ENCODE results near the gene C6orf120. TPM values are rescaled to one million over a fixed set of nuclear protein-coding genes. Genes with fewer than 3 reads are reported as not detected.

Gene C6orf120
- total RNA-seq, 1 donor from 2014 or later, result 21.4 TPM

DNA sequence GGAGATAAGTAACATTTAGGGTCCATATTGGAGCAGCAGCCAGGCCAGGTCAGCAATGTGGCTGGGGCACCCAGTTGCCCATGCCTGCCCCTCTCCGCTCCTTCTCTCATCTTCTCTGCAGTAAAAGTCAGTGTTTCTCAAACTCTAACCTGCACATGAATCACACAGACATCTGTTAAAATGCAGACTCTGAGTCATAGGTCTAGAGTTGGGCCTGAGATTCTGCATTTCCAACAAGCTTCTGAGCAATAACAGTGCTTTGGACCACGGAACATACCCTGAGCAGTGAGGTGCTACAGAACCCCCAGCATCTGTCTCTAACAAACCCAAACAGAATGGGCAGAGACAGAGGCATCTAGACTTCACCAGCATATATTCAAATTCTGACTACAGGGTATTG is 12.3 kb downstream of the C6orf120 start:
- Histone ChIP-seq H3K4me3 (no peak overlapping the region), H3K9me3 (no peaks in the 10 kb centered on the region), H3K36me3 (peaks cover 0 to 62% of the 10 kb centered on the region in 2 donors), H3K27me3 (no peaks in the 10 kb centered on the region), H3K4me1 (peaks cover under 1% of the 10 kb centered on the region), H3K27ac (no peak overlapping the region)
- intact Hi-C loops (cut with DNase I), result no loop called here
- DNase-seq (ENCODE audit: extremely low spot score in 2 of 2), result no peak
- TF ChIP-seq, protein P1, sequence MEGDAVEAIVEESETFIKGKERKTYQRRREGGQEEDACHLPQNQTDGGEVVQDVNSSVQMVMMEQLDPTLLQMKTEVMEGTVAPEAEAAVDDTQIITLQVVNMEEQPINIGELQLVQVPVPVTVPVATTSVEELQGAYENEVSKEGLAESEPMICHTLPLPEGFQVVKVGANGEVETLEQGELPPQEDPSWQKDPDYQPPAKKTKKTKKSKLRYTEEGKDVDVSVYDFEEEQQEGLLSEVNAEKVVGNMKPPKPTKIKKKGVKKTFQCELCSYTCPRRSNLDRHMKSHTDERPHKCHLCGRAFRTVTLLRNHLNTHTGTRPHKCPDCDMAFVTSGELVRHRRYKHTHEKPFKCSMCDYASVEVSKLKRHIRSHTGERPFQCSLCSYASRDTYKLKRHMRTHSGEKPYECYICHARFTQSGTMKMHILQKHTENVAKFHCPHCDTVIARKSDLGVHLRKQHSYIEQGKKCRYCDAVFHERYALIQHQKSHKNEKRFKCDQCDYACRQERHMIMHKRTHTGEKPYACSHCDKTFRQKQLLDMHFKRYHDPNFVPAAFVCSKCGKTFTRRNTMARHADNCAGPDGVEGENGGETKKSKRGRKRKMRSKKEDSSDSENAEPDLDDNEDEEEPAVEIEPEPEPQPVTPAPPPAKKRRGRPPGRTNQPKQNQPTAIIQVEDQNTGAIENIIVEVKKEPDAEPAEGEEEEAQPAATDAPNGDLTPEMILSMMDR (IDR thresholded peaks at IDR 0.05), result no peak
- TF ChIP-seq POLR2A (IDR thresholded peaks at IDR 0.05), result no peak
- no peak for TF ChIP-seq POLR2AphosphoS5 (IDR thresholded peaks at IDR 0.05; ENCODE audit: insufficient read depth in 1 of 2, low read depth in 1 of 2)

DNA sequence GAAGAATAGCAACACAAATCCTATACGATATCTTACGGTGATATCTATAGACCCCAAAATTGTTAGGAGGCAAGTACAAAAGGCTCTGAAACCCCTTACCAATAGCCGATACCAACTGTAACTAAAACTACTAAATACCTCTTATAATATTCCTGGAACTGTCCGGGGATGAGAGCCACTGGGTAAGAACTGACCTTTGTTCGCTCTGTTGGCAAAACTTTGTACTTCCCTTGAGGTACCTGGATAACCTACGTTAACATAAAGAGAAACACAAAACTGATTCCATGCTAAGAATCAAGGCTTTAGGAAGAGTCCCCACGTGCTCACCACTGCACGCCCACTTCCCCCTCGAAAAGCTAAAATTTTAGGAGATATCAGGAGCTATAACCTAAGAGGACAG is 12.7 kb downstream of the C6orf120 start:
- Histone ChIP-seq H3K27ac (no peak overlapping the region), H3K27me3 (no peaks in the 10 kb centered on the region), H3K9me3 (no peaks in the 10 kb centered on the region), H3K4me3 (no peak overlapping the region), H3K36me3 (peaks cover 0 to 61% of the 10 kb centered on the region in 2 donors), H3K4me1 (peaks cover 4% of the 10 kb centered on the region)
- no peak for DNase-seq (ENCODE audit: extremely low spot score in 2 of 2)
- intact Hi-C loops (cut with DNase I), result no loop called here
- TF ChIP-seq POLR2AphosphoS5 (IDR thresholded peaks at IDR 0.05; ENCODE audit: insufficient read depth in 1 of 2, low read depth in 1 of 2) (no peak), POLR2A (IDR thresholded peaks at IDR 0.05) (no peak)
- TF ChIP-seq, protein P1 (IDR thresholded peaks at IDR 0.05), result no peak

DNA sequence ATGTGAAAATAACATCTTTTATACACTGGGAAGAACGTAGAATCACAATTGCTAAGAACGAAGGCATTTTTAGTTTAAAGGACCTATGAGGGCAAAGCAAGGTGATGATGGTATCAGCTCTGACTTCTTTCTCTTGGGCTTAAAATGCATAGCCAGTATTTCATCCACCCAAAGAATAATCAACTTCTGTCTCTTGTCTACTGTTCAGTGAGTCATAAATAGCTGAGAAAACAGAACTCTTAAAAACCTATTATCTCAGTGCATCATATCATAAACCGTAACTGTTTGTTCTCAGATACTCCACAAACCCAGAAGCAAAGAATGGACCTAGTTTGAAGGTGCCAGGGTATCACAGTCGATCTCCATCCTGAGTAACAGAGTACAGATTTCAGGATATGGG is 17.2 kb downstream of the C6orf120 start:
- Histone ChIP-seq H3K4me1 (peaks cover 33% of the 10 kb centered on the region), H3K27me3 (no peaks in the 10 kb centered on the region), H3K4me3 (no peak overlapping the region), H3K9me3 (no peaks in the 10 kb centered on the region), H3K36me3 (peaks cover 0 to 28% of the 10 kb centered on the region in 2 donors), H3K27ac (no peak overlapping the region)
- TF ChIP-seq, protein P1 (IDR thresholded peaks at IDR 0.05), result no peak
- TF ChIP-seq POLR2A (IDR thresholded peaks at IDR 0.05), result no peak
- intact Hi-C loops (cut with DNase I), result no loop called here
- DNase-seq (ENCODE audit: extremely low spot score in 2 of 2), result no peak

DNA sequence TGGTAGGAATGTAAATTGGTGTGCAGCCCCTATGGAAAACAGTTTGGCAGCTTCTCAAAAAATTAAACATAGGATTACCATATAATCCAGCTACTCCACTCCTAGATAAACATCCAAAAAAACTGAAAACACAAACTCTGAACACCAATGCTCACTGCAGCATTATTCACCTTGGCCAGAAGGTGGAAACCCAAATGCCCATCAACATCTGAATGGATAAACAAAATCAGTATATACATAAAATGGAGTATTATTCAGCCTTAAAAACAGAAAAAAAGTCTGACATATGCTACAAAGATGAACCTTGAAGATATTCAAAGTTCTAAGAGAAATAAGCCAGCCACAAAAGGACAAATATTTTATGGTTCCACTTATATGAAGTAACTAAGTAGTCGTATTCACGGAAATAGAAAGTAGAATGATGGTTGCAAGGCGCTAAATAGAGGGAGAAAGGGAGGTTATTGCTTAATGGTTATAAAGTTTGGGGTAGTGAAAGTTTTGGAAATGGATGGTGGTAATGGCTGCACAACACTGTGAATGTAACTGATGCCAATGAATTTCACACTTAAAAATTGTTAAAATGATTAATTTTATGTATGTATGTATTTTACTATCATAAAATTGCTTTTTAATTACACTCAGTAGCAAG is 18.4 kb downstream of the C6orf120 start:
- Histone ChIP-seq H3K9me3 (no peaks in the 10 kb centered on the region), H3K27ac (no peak overlapping the region), H3K36me3 (peaks cover 0 to 16% of the 10 kb centered on the region in 2 donors), H3K4me1 (peaks cover 36% of the 10 kb centered on the region), H3K27me3 (no peaks in the 10 kb centered on the region), H3K4me3 (no peak overlapping the region)
- TF ChIP-seq, protein P1 (IDR thresholded peaks at IDR 0.05), result no peak
- TF ChIP-seq POLR2AphosphoS5 (IDR thresholded peaks at IDR 0.05; ENCODE audit: insufficient read depth in 1 of 2, low read depth in 1 of 2), result no peak
- TF ChIP-seq POLR2A (IDR thresholded peaks at IDR 0.05), result no peak
- no peak for DNase-seq (ENCODE audit: extremely low spot score in 2 of 2)
- intact Hi-C loops (cut with DNase I), result no loop called here

DNA sequence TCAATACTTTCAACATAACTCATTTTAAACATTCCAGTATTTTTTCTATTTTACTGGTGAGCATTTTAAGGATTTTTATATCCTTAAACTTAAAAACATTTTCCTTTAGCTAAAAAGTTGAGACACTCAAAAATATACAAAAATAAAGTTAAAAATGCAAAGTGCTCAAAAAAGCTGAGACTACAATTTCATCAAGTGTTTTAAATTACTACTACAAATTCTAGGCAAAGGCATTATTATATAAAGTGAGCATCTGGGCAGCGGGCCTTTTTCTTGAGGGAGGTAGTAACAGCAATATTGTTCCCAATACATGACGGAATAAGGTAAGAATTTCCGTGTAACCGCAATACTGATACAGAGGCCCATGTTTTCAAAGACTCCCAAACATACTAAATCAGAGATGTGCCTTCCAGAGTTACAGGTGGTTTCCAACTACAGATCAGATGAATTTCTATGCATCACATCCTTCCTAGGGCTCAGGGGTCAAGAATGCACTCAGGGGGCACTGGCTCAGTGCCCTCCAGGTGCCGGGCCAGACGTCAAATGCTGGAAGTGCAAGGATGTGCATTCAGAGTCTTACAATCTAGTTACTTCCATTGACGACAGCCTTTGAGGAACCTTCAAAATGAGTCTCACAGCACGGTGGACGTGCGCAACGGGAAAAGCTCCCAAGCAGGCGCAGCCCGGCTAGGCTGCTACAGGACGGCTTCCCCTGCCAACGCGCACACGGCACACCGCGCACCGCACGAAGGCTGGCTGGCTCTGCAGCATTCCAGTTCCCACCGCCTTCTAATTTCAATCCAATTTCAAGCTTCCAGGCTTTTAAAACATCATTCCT is 20.7 kb downstream of the C6orf120 start:
- peak overlapping the region; percentile 95 for H3K27ac ChIP-seq
- no peaks in the 10 kb centered on the region for H3K27me3 ChIP-seq
- DNase-seq (ENCODE audit: extremely low spot score in 2 of 2), result no peak
- intact Hi-C loops (cut with DNase I), result no loop called here
- no peaks in the 10 kb centered on the region for H3K36me3 ChIP-seq
- no peaks in the 10 kb centered on the region for H3K9me3 ChIP-seq
- peak overlapping the region; percentile 71 to 89 for H3K4me3 ChIP-seq
- TF ChIP-seq POLR2AphosphoS5 (IDR thresholded peaks at IDR 0.05; ENCODE audit: insufficient read depth in 1 of 2, low read depth in 1 of 2) (no peak), POLR2A (IDR thresholded peaks at IDR 0.05) (no peak)
- TF ChIP-seq, protein P1 (IDR thresholded peaks at IDR 0.05), result no peak
- peaks cover 41% of the 10 kb centered on the region for H3K4me1 ChIP-seq
